Lower lobe of right lung (tissue), 2 donors: ENCODE measurements around the gene SCN1B. TPM values are rescaled to one million over a fixed set of nuclear protein-coding genes. Genes with fewer than 3 reads are reported as not detected.
"Not testable (repeated sequence)": the region's sequence is repeated elsewhere in the genome, so short reads cannot be mapped to it uniquely, and the experiment has no call there.

Source experiments
- ATAC-seq, 2 donors: fragments of 200-7000 bp; cut with Tn5 transposase; one replicate each; pipeline ENCODE4 v1.9.1; 2020 to 2022; ENCODE audit warnings: mild to moderate bottlenecking in 2 of 2, moderate library complexity in 2 of 2
- DNase-seq: peaks from one replicate; pipeline ENCODE4 v3.0.0-alpha.2; 2020
- H3K27ac ChIP-seq: fragments of 200-600 bp; one replicate; pipeline ENCODE4 v1.8.0; 2022
- H3K27me3 ChIP-seq: fragments of 200-600 bp; one replicate; pipeline ENCODE4 v1.8.0; 2022; ENCODE audit warnings: low read depth
- H3K36me3 ChIP-seq: fragments of 200-600 bp; one replicate; pipeline ENCODE4 v1.8.0; 2022; ENCODE audit warnings: mild to moderate bottlenecking
- H3K4me1 ChIP-seq: fragments of 200-600 bp; one replicate; pipeline ENCODE4 v1.8.0; 2022
- H3K4me3 ChIP-seq: fragments of 200-600 bp; one replicate; pipeline ENCODE4 v1.8.0; 2022; ENCODE audit warnings: mild to moderate bottlenecking
- H3K9me3 ChIP-seq: fragments of 200-600 bp; one replicate; pipeline ENCODE4 v1.8.0; 2022
- intact Hi-C: fragments of 100-400 bp; cut with DNase I; formaldehyde crosslinking; loops from one replicate; pipeline ENCODE4 v1.11.0; 2022
- total RNA-seq: library from RNA; stranded (reverse); fragmentation: NEBNext Ultra II Directional; extraction: Animal tissue kit (Norgen Biotek cat#: 25700); gene quantifications from one replicate; pipeline ENCODE4 v1.2.1, GENCODE V29; 2021
- TF ChIP-seq, protein P1 (sequence below): fragments of 200-600 bp; IDR thresholded peaks from one replicate; pipeline ENCODE4 v1.8.0; 2022; ENCODE audit warnings: antibody characterized with exemption, mild to moderate bottlenecking
- donor health status: DM: no; HTN: yes; CAD: no; lungs with severe emphysema.

Gene SCN1B
- total RNA-seq, 1 donor from 2014 or later: 9.8 TPM

DNA sequence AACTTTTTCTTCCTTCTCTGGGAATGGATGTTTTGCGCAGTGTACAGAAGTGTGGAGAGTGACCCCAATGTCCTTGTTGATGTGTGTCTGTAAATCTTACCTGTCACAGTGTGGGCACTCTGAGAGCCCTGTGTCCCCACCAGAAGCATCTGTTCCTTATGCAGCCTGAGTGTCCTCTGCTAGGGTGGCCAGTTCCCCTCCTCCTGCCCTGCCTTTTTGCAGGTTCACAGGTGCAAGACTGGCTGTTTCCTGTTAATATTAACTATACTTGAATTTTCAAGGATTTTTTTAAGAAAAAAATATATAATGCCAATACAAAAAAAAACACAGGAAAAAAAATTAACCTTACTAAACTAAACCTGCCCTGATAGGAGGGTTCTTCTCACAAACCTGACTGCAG, 42.2 kb upstream of the SCN1B start:
- DNase-seq: peak; percentile 6
- Histone ChIP-seq H3K27ac (no peak overlapping the region), H3K36me3 (no peaks in the 10 kb centered on the region), H3K4me1 (peaks cover 17% of the 10 kb centered on the region), H3K27me3 (no peaks in the 10 kb centered on the region), H3K4me3 (no peak overlapping the region), H3K9me3 (no peaks in the 10 kb centered on the region)
- TF ChIP-seq, protein P1, sequence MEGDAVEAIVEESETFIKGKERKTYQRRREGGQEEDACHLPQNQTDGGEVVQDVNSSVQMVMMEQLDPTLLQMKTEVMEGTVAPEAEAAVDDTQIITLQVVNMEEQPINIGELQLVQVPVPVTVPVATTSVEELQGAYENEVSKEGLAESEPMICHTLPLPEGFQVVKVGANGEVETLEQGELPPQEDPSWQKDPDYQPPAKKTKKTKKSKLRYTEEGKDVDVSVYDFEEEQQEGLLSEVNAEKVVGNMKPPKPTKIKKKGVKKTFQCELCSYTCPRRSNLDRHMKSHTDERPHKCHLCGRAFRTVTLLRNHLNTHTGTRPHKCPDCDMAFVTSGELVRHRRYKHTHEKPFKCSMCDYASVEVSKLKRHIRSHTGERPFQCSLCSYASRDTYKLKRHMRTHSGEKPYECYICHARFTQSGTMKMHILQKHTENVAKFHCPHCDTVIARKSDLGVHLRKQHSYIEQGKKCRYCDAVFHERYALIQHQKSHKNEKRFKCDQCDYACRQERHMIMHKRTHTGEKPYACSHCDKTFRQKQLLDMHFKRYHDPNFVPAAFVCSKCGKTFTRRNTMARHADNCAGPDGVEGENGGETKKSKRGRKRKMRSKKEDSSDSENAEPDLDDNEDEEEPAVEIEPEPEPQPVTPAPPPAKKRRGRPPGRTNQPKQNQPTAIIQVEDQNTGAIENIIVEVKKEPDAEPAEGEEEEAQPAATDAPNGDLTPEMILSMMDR: no peak
- intact Hi-C loops: no loop called here
- no peak for ATAC-seq

DNA sequence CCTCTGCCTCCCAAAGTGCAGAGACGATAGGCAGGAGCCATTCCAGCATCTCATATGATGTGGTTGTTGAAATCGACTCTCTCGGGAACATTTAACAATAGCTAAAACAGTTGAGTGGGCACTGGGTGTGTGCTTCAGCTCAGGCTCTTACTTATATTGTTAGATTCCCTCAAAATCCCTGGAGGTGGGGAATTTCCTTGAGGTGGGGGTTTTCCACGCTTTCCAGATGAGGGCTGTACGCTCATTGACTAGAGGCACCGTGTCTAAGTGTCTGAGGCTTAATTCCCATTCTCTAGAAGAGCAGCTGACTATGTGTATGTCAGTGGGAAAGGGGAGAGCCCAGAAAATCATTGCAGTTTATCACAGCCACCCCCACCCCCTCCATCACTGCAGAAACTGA, 41.0 kb upstream of the SCN1B start:
- DNase-seq (no peak), ATAC-seq (no peak)
- Histone ChIP-seq H3K4me1 (peaks cover 20% of the 10 kb centered on the region), H3K27ac (no peak overlapping the region), H3K4me3 (no peak overlapping the region), H3K36me3 (no peaks in the 10 kb centered on the region), H3K9me3 (no peaks in the 10 kb centered on the region), H3K27me3 (no peaks in the 10 kb centered on the region)
- TF ChIP-seq, protein P1: no peak
- intact Hi-C loops: no loop called here

DNA sequence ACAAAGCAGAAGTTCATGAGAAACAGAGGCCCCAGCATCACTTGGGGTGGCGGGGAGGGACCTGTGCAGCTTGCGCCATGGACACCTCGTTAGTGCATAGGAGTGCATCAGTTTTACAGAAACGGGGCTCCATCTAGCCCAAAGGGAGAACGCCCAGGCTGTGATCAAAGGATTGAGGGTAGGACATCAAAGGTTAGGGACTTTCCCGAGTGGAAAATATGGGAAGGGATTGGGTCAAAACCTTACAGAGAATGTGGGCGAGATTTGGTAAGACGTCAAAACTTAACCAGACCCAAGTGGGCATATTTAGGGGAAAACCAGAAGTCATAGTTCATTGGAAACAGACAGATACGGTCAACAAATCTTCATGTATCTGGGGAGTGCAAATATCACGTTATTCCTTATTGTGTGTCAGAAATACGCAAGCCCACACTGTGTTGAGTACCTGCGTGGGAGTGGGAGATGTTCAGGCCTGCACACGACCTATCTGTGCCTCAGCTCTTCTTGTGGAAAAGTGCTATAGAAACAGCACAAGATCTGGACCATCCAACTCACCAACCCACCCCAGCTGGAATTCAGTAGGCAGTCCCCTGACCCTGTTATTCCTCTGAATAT, 39.6 kb upstream of the SCN1B start:
- Histone ChIP-seq H3K36me3 (no peaks in the 10 kb centered on the region), H3K27me3 (no peaks in the 10 kb centered on the region), H3K9me3 (no peaks in the 10 kb centered on the region), H3K4me1 (peaks cover 22% of the 10 kb centered on the region), H3K4me3 (no peak overlapping the region), H3K27ac (no peak overlapping the region)
- DNase-seq (peak; percentile 19), ATAC-seq (no peak)
- intact Hi-C loops: no loop called here
- TF ChIP-seq, protein P1: no peak

DNA sequence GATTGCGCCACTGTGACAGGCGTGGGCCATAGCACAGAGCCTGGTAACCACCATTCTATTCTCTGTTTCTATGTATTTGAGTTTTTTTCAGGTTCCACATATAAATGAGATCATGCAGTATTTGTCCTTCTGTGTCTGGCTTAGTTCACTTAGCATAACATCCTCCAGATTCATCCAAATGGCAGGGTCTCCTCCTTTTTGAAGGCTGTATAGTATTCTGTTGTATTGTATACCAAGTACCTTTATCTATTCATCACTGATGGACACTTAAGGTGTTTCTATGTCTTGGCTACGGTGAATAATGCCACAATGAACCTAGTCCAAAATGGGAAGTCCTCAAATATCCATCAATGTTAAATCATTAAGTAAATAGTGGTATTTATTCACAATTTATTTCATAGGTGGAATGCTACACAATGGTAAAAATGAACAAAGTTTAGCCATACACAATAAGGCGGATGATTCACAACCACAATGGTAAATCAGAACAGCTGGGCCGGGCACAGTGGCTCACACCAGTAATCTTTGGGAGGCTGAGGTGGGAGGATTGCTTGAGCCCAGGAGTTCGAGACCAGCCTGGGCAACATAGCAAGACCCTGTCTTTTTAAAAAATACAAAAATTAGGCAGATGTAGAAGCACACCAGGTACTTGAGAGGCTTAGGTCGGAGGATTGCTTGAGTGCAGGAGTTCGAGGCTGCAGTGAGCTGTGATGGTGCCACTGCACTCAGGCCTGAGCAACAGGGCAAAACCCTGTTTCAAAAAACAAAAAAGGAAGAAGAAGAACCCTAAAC, 38.5 kb upstream of the SCN1B start:
- ATAC-seq (no peak), DNase-seq (peak; percentile 6)
- Histone ChIP-seq H3K36me3 (no peaks in the 10 kb centered on the region), H3K27me3 (no peaks in the 10 kb centered on the region), H3K9me3 (no peaks in the 10 kb centered on the region), H3K27ac (no peak overlapping the region), H3K4me3 (no peak overlapping the region), H3K4me1 (peaks cover 28% of the 10 kb centered on the region)
- TF ChIP-seq, protein P1: no peak
- intact Hi-C loops: no loop called here

DNA sequence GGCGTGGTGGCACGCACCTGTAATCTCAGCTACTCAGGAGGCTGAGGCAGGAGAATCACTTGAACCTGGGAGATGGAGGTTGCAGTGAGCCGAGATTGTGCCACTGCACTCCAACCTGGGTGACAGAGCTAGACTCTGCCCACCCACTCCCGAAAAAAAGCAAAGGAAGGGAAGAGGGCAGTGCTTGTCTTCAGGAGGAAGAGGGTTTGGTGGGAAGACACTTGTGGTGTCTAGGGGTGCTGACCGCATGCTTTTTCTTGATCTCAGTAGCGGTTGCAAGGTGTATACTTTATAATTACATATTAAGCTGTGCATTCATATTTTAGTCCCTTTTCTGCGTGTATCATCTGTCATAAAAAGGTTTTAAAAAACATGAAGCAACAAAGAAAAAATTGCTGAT, 37.7 kb upstream of the SCN1B start:
- intact Hi-C loops, ATAC-seq, H3K4me3 ChIP-seq, H3K27me3 ChIP-seq, H3K27ac ChIP-seq, H3K36me3 ChIP-seq, DNase-seq, H3K9me3 ChIP-seq: not testable (repeated sequence)
- peaks cover 36% of the 10 kb centered on the region for H3K4me1 ChIP-seq

DNA sequence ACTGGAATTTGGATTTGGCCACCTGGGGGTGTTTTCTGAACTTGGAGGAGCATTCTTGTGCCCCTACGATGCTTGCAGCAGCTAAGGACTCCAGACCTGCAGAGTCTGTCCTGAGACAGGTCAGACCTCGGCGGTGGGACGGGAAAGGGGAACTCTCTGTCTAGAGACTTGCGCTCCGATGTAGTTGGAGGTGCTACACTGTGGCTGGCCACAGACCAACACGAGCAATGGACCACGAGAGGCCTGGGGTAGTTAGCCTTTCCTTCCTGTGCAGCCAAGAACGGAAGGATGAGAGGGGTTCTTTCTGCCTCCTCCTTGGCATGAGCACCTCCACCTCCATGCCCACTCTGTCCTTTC, 36.0 kb upstream of the SCN1B start:
- intact Hi-C loops: no loop called here
- no peak overlapping the region for H3K4me3 ChIP-seq
- H3K27me3 ChIP-seq: no peaks in the 10 kb centered on the region
- DNase-seq (peak; percentile 44), ATAC-seq (no peak)
- TF ChIP-seq, protein P1: no peak
- H3K4me1 ChIP-seq: peaks cover 51% of the 10 kb centered on the region
- no peaks in the 10 kb centered on the region for H3K9me3 ChIP-seq
- H3K27ac ChIP-seq: peak overlapping the region; percentile 79
- H3K36me3 ChIP-seq: no peaks in the 10 kb centered on the region
